ENCODE data around the gene ADAD1. TPM values are rescaled to one million over a fixed set of nuclear protein-coding genes. Genes with fewer than 3 reads are reported as not detected.

ADAD1 gene
- total and polyA plus RNA-seq, 5 experiments from 2014 or later: not detected

- DNase-seq (no peak), ATAC-seq (no peak)
- peaks cover 0 to 4% (median 0%) of the 10 kb centered on the region in 3 donors for H3K36me3 Mint-ChIP-seq
- H3K27me3 Mint-ChIP-seq: peaks cover 0 to 17% (median 3%) of the 10 kb centered on the region in 5 donors
- H3K4me1 Mint-ChIP-seq: no peaks in the 10 kb centered on the region
- H3K27ac Mint-ChIP-seq: no peak overlapping the region
- POLR2A ChIA-PET: no interaction called here
- no peak overlapping the region for H3K4me3 Mint-ChIP-seq
- peaks cover 0 to 10% (median 1%) of the 10 kb centered on the region in 9 donors for H3K9me3 Mint-ChIP-seq
These were observed 96.4 kb downstream of the ADAD1 start for GRCh38 chr4:122475233-122475632.

- DNase-seq (no peak), ATAC-seq (no peak)
- H3K4me1 Mint-ChIP-seq: no peaks in the 10 kb centered on the region
- H3K4me3 Mint-ChIP-seq: no peak overlapping the region
- POLR2A ChIA-PET: no interaction called here
- H3K27me3 Mint-ChIP-seq: peaks cover 0 to 21% (median 3%) of the 10 kb centered on the region in 5 donors
- H3K9me3 Mint-ChIP-seq: peaks cover 0 to 10% (median 1%) of the 10 kb centered on the region in 9 donors
- peaks cover 0 to 4% (median 0%) of the 10 kb centered on the region in 3 donors for H3K36me3 Mint-ChIP-seq
- no peak overlapping the region for H3K27ac Mint-ChIP-seq
These were observed 97.3 kb downstream of the ADAD1 start for GRCh38 chr4:122476126-122476525.

GRCh38 chr4:122476745-122477144, 97.9 kb downstream of the ADAD1 start:
- no peak for DNase-seq
- Mint-ChIP-seq H3K4me3 (no peak overlapping the region), H3K4me1 (no peaks in the 10 kb centered on the region), H3K27me3 (peaks cover 0 to 21% (median 3%) of the 10 kb centered on the region in 5 donors), H3K9me3 (peaks cover 0 to 10% (median 1%) of the 10 kb centered on the region in 9 donors), H3K36me3 (peaks cover 0 to 4% (median 0%) of the 10 kb centered on the region in 3 donors), H3K27ac (no peak overlapping the region)
- ATAC-seq: no peak
- POLR2A ChIA-PET: interaction anchor here (0.6 kb wide), 1 partner anchor 818 kb away, joined by 3 read pairs; no protein-coding TSS in a partner anchor

Other genes starting within 250 kb of the ADAD1 start
- gene BLTP1, start 226.7 kb upstream of the ADAD1 start, total RNA-seq: 10 to 100 TPM; 63.8 to 63.9 TPM
- gene BLTP1, start 226.7 kb upstream of the ADAD1 start, polyA plus RNA-seq: 1 to 10 TPM; 4.5 to 6.3 (median 5.1) TPM
- gene IL2, start 77.7 kb downstream of the ADAD1 start, total RNA-seq: not detected
- not detected for gene IL2, start 77.7 kb downstream of the ADAD1 start, polyA plus RNA-seq
- gene IL21, start 242.1 kb downstream of the ADAD1 start, total RNA-seq: not detected
- gene IL21, start 242.1 kb downstream of the ADAD1 start, polyA plus RNA-seq: not detected

Measured in naive thymus-derived CD8-positive, alpha-beta T cell (primary cell).